ENCODE measurements around the gene TADA3. TPM values are rescaled to one million over a fixed set of nuclear protein-coding genes. Genes with fewer than 3 reads are reported as not detected.

Gene TADA3
- total RNA-seq, 4 donors from 2014 or later, result 53.7 to 504 (median 92.0) TPM

- intact Hi-C loops (cut with DNase I; ENCODE audit: low total_unique reads) (no loop called here), in situ Hi-C loops (cut with MboI; ENCODE audit: low pct_ligation_motif_present in 1 of 4, low pct_unique_long_range_greater_than_20kb in 1 of 4, low sequenced_read_pairs in 3 of 4) (no loop called here)
- no peak for TF ChIP-seq POLR2AphosphoS5 (IDR thresholded peaks at IDR 0.05)
- no peak for TF ChIP-seq EP300 (IDR thresholded peaks at IDR 0.05; ENCODE audit: low read depth)
- TF ChIP-seq CTCF (IDR thresholded peaks at IDR 0.05), result no peak
- TF ChIP-seq POLR2A (IDR thresholded peaks at IDR 0.05), result no peak
- H3K27me3 ChIP-seq, result no peaks in the 10 kb centered on the region
- no peaks in the 10 kb centered on the region for H3K9me3 ChIP-seq
- H3K27ac ChIP-seq, result no peak overlapping the region
- peaks cover 10 to 27% (median 17%) of the 10 kb centered on the region in 4 donors for H3K4me1 ChIP-seq
- H3K36me3 ChIP-seq, result peaks cover 0 to 44% (median 24%) of the 10 kb centered on the region in 4 donors
- WGBS, 2 donors (ENCODE audit: low coverage in 1 of 2), result 93 to 100% methylated on average over 2 to 12 of the region's 12 CpGs
- no peak for DNase-seq
- H3K4me3 ChIP-seq, result no peak overlapping the region
Measured at GRCh38 chr3:9797196-9797945, 5.1 kb upstream of the TADA3 start.

- intact Hi-C loops (cut with DNase I; ENCODE audit: low total_unique reads), result no loop called here
- no peak for TF ChIP-seq POLR2AphosphoS5 (IDR thresholded peaks at IDR 0.05)
- TF ChIP-seq CTCF (IDR thresholded peaks at IDR 0.05), result no peak
- TF ChIP-seq POLR2A (IDR thresholded peaks at IDR 0.05), result no peak
- no peak for TF ChIP-seq EP300 (IDR thresholded peaks at IDR 0.05; ENCODE audit: low read depth)
- Histone ChIP-seq H3K4me1 (peaks cover 16 to 42% (median 26%) of the 10 kb centered on the region in 4 donors), H3K27ac (no peak overlapping the region), H3K9me3 (no peaks in the 10 kb centered on the region), H3K27me3 (no peaks in the 10 kb centered on the region), H3K36me3 (peaks cover 0 to 27% (median 12%) of the 10 kb centered on the region in 4 donors), H3K4me3 (no peak overlapping the region)
- in situ Hi-C loops (cut with MboI; ENCODE audit: low pct_ligation_motif_present in 1 of 4, low pct_unique_long_range_greater_than_20kb in 1 of 4, low sequenced_read_pairs in 3 of 4), result no loop called here
- WGBS, 2 donors (ENCODE audit: low coverage in 1 of 2), result 63 to 66% methylated on average over 2 to 5 of the region's 5 CpGs
- no peak for DNase-seq
Measured at GRCh38 chr3:9795207-9795606, 2.9 kb upstream of the TADA3 start.

- intact Hi-C loops (cut with DNase I; ENCODE audit: low total_unique reads), result no loop called here
- in situ Hi-C loops (cut with MboI; ENCODE audit: low pct_ligation_motif_present in 1 of 4, low pct_unique_long_range_greater_than_20kb in 1 of 4, low sequenced_read_pairs in 3 of 4), result no loop called here
- no peaks in the 10 kb centered on the region for H3K27me3 ChIP-seq
- peaks cover 0 to 22% (median 11%) of the 10 kb centered on the region in 4 donors for H3K36me3 ChIP-seq
- DNase-seq, result no peak
- no peak for TF ChIP-seq POLR2A (IDR thresholded peaks at IDR 0.05)
- no peak for TF ChIP-seq CTCF (IDR thresholded peaks at IDR 0.05)
- TF ChIP-seq EP300 (IDR thresholded peaks at IDR 0.05; ENCODE audit: low read depth), result no peak
- no peak for TF ChIP-seq POLR2AphosphoS5 (IDR thresholded peaks at IDR 0.05)
- H3K4me3 ChIP-seq, result peak overlapping the region in 1 of 4 donors; percentile 99
- H3K4me1 ChIP-seq, result peaks cover 16 to 42% (median 26%) of the 10 kb centered on the region in 4 donors
- peak overlapping the region in 1 of 4 donors; percentile 97 for H3K27ac ChIP-seq
- 87 to 89% methylated on average over 8 to 11 of the region's 11 CpGs for WGBS, 2 donors (ENCODE audit: low coverage in 1 of 2)
- no peaks in the 10 kb centered on the region for H3K9me3 ChIP-seq
Measured at GRCh38 chr3:9794400-9794799, 2.1 kb upstream of the TADA3 start.

- H3K9me3 ChIP-seq, result no peaks in the 10 kb centered on the region
- DNase-seq, result peak; percentile 57
- TF ChIP-seq POLR2A (IDR thresholded peaks at IDR 0.05) (peak; percentile 10), CTCF (IDR thresholded peaks at IDR 0.05) (peak in 1 of 5 experiments; percentile 31), POLR2AphosphoS5 (IDR thresholded peaks at IDR 0.05) (peak in 1 of 3 donors; percentile 4), EP300 (IDR thresholded peaks at IDR 0.05; ENCODE audit: low read depth) (no peak)
- in situ Hi-C loops (cut with MboI; ENCODE audit: low pct_ligation_motif_present in 1 of 4, low pct_unique_long_range_greater_than_20kb in 1 of 4, low sequenced_read_pairs in 3 of 4), result no loop called here
- peak overlapping the region; percentile 70 to 99 (median 92) for H3K4me3 ChIP-seq
- peaks cover 16 to 42% (median 26%) of the 10 kb centered on the region in 4 donors for H3K4me1 ChIP-seq
- 1% methylated on average over 21 of the region's 23 CpGs; no CpG with 5 or more reads in 1 of the 2 donors for WGBS, 2 donors (ENCODE audit: low coverage in 1 of 2)
- intact Hi-C loops (cut with DNase I; ENCODE audit: low total_unique reads), result no loop called here
- H3K36me3 ChIP-seq, result peaks cover 0 to 24% (median 10%) of the 10 kb centered on the region in 4 donors
- peak overlapping the region; percentile 93 to 99 (median 98) for H3K27ac ChIP-seq
- H3K27me3 ChIP-seq, result no peaks in the 10 kb centered on the region
Measured at GRCh38 chr3:9793161-9793781, 998 bp upstream of the TADA3 start.
